Measurements from ENCODE around the gene FAAH. TPM values are rescaled to one million over a fixed set of nuclear protein-coding genes. Genes with fewer than 3 reads are reported as not detected.
"Not testable (repeated sequence)": the region's sequence is repeated elsewhere in the genome, so short reads cannot be mapped to it uniquely, and the experiment has no call there.

Gene FAAH
- total RNA-seq = 2.9 and 5.1 TPM in 2 replicates

DNA sequence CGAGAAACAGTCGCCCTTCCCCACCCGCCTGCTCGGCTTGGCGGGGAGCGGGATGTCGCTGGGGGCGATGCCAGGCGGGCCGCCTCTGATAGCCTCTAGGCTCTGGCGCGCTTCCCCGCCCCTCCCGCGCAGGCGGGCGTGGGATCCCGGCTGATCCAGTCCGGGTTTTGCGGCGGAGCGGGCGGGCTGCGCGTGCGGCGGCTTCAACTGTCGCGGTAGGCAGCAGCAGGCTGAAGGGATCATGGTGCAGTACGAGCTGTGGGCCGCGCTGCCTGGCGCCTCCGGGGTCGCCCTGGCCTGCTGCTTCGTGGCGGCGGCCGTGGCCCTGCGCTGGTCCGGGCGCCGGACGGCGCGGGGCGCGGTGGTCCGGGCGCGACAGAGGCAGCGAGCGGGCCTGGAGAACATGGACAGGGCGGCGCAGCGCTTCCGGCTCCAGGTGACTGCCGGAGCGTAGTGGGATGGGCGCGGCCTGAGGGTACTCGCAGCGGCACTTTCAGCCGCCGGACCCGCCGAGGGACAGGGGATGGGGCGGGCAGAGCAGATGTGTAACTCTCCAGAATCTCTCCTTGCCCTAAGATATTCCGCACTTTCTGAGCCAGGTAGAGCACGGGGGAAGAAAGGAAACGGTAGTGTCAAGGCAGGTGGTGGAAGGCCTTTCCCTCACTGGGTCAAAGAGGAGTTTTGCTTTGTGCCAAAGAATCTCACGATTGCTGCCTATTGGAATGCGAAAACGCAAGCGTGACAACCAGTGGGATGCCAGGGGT, at the start of gene FAAH:
Gene FAAH, plus strand, starts transcription at position 210 of the 764 bp plus-strand sequence. Its CDS starts 32 bp downstream, at position 242.
- intact Hi-C loops (cut with micrococcal nuclease) = no loop called here

DNA sequence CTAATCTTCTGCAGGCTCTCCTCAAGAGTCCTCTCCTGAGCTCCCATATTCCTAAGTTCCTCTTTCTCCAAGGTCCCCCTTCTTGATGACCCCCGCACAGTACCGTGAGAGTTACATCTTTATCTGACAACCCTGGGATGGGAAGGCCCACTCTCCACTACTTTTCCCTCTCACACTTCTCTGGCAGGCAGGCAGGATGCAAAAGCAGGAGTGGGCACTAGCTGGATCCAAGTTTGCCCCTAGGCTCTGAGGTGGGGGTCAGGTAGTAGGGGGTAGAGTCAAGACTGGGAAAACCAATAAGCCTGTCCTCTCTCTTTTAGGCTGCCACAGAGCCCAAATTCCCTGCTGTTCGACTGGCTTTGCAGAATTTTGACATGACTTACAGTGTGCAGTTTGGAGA, 49.6 kb upstream of the FAAH start:
- intact Hi-C loops (cut with micrococcal nuclease) = no loop called here

DNA sequence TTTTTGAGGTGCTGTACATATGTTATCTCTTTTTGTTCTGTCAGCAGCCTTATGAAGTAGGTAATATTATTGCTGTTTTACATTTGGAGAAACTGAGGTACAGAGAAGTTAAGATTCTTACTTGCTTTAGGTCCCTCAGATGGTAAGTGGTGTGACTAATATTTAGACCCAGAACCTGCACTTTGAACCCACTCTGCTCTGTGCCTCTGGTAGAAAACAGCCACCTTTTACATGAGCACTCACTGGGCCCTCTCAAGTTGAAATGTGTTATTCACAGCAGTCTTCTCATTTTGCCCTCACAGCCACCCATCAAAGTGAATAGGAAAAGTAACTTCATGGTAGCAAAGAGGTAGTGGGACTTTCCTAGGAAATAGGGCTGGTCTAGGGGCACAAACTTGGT, 48.8 kb upstream of the FAAH start:
- intact Hi-C loops (cut with micrococcal nuclease) = no loop called here

DNA sequence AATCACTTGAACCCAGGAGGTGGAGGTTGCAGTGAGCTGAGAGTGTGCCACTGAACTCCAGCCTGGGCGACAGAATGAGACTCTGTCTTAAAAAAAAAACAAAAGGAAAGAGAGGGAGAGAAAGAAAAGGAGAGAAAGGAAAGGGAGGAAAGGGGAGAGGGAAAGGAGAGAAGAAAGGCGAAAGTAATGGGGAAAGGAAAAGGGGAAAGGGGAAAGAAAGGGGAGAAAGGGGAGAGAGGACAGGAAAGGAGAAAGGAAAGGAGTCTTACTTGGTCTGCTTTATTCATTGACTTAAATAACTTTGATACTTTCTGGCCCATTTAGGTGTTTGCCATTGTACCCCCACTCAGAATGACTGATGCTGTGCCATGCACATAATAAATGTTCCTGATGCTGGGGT, 41.8 kb upstream of the FAAH start:
- intact Hi-C loops (cut with micrococcal nuclease) = no loop called here

DNA sequence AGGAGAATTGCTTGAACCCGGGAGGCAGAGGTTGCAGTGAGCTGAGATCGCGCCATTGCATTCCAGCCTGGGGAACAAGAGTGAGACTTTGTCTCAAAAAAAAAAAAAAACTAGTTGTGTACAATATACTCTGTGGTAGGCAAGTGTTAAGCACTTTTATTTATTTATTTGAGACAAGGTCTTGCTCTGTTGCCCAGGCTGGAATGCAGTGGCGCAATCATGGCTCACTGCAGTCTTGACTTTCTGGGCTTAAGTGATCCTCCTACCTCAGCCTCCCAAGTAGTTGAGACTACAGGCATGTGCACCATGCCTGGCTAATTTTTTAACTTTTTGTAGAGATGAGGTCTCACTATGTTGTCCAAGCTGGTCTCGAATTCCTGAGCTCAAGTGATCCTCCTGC, 38.2 kb upstream of the FAAH start:
- intact Hi-C loops (cut with micrococcal nuclease) = not testable (repeated sequence)

DNA sequence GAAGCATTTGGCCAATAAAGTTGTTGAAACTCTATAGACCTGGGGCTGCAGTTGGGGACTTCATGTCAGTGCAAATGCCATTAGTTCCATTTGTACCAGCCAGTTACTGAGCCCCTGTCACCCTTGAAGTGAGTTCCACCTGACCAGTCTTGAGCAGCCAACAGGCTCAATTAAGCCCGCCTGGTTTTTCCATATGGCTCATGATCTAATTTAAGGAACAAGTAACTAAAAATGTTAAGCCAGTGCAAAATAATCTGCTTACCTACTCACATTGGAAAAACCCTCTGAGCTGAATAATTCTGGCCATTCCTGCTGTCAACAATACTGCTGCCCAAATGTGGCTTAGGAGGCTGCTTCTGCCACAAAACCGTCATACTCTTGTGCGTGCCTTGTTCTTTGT, 32.0 kb upstream of the FAAH start:
- intact Hi-C loops (cut with micrococcal nuclease) = no loop called here

DNA sequence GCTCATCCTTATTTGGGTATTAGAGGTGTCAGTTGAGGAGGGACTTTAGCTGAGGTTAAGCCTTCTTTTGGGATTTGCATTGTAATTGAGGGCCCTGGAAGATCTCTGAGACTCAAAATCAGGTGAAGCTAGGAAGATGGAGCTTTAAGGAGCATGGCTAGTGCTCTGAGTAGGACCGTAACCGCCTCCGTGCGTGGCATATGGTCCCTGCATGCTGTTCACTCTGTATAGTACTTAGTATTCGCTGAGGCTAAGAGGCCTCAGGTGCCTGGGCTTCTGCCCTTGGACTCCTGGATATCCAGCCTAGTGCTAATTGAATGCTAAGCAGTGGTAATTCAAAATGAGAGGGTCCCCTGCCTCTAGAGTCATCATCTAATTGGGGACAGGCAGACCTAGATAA, 31.0 kb upstream of the FAAH start:
- intact Hi-C loops (cut with micrococcal nuclease) = no loop called here

DNA sequence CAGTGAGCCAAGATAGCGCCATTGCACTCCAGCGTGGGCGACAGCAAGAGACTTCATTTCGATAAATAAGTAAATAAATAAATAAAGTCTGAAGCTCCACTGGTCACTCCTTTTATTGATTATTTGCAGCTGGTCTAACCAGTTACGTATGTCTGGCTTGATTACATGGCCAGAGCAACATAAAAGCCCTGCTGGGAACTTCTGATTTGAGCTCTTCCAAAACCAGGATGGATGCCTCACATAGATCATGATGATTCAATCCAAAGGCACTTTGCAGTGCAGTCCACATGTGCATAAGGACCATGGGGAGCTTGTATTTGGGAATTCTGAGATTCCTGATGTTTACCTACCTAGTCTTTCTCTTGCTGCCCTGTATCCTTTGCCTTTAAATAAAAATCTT, 29.5 kb upstream of the FAAH start:
- intact Hi-C loops (cut with micrococcal nuclease) = no loop called here

DNA sequence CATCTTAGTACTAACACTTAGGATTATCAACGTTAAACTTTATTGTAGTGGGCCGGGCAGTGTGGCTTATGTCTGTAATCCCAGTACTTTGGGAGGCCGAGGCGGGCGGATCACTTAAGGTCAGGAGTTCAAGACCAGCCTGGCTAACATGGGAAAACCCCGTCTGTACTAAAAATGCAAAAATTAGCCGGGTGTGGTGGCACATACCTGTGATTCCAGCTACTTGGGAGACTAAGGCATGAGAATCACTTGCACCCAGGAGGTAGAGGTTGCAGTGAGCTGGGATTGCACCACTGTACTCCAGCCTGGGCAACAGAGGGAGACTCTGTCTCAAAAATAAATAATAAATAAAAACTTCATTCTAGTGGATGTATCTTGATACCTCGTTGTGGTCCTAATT, 28.3 kb upstream of the FAAH start:
- intact Hi-C loops (cut with micrococcal nuclease) = not testable (repeated sequence)

DNA sequence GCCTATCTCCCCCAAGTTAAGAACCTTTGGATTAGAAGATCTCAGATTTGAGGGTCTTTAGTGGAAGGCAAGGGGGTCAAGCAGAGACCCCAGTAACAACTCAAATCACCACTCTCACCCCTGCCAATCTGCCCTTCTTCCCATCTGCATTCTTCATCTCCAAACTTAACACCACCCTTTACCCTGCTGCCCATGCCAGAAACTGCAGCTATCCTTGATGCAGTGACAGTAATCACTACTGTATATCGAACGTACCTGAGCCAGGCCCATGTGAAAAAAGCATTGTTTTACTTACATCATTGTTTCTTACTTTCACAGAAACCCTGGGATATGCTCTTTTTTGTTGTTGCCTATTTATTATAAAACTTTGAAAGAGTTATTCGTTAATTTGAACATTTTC, 27.0 kb upstream of the FAAH start:
- intact Hi-C loops (cut with micrococcal nuclease) = no loop called here

DNA sequence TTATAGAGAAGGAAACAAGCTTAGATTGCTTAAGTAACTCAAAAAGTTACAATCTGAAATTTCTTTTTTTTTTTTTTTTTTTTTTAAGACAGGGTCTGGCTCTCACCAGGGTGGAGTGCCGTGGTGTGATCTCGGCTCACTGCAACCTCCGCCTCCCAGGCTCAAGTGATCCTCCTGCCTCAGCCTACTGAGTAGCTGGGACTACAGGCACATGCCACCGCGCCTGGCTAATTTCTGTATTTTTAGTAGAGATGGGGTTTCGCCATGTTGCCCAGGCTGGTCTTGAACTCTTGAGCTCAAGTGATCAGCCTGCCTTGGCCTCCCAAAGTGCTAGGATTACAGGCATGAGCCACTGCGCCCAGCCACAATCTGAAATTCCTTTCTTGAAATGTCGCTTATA, 26.4 kb upstream of the FAAH start:
- intact Hi-C loops (cut with micrococcal nuclease) = not testable (repeated sequence)

DNA sequence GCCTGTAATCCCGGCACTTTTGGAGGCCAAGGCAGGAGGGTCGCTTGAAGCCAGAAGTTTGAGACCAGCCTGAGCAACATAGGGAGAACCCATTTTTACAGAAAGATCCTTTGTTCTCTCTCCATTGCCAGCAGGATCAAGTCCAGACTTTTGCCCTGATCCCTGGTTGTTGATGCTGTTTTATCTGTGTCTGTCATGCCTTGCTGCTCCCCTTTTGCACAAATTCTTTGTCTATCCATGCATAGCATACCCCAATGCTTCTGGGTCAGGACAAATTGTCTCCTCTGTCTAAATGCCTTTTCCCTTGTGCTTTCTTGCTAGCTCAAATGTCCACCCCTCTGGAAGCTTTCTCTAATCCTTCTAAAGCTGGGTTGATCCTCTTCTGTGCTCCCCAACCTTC, 25.3 kb upstream of the FAAH start:
- intact Hi-C loops (cut with micrococcal nuclease) = no loop called here

DNA sequence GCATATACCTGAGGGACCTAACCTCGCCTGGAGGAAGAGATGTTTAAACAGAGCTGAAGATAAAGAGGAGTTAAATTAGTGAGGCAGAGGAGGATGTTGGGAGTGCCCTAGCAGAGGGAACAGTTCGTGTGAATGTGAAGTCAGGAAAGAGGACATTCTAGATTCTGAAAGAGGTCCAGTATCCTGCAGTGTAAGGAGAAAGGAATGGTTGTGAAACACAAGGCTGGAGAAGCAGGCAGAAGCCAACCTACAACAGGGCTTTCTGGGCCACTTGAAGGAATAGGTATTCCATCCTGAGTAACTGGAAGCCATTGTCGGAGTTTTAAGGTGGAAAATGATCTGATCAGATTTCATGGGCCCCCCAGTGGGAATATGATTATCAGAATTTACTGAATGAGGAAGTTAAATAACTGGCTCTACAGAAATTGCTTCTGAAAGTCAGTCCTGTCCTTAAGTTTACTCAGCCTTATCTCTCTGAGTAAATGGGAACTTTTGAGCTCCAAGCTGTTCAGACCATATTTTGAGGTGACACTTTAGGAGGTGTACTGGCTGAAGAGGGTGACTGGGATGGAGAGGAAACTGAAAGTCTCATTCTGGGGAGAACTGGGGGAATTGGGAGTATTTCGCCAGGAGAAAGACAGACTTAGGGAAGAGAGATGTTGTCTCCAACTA, 24.4 kb upstream of the FAAH start:
- intact Hi-C loops (cut with micrococcal nuclease) = no loop called here

DNA sequence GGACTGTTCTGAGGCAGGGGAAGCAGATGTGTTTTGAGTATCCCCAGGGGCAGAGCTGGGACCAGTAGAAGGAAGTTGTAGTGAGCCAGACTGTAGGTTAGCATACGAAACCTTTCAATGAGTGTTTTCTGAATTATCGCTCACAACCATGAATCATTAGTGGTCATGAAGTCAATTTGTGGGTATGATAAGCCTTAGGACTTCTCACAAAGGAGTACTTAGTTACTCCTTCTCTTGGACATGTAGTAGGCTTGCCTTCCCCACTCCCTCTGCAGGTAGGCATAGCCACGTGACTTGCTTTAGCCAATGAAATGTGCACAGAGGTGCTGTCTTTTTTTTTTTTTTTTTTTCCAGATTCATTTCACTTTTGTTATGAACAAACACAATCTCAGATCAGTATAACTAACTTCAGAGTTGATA, 23.9 kb upstream of the FAAH start:
- intact Hi-C loops (cut with micrococcal nuclease) = no loop called here

DNA sequence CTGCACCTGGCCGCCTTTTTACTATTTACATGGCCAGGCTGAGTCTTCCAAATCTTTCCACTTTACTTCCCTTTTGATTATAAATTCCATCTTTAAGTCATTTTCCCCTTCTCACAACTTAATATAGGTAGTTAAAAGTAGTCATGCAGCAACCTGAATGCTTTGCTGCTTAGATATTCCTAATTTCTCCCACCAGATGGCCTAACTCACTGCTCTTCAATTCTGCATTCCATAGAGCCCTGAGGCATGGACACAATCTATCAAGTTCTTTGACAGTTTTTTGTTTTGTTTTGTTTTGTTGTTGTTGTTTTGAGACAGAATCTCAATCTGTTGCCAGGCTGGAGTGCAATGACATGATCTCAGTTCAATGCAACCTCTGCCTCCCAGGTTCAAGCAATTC, 21.7 kb upstream of the FAAH start:
- intact Hi-C loops (cut with micrococcal nuclease) = no loop called here

DNA sequence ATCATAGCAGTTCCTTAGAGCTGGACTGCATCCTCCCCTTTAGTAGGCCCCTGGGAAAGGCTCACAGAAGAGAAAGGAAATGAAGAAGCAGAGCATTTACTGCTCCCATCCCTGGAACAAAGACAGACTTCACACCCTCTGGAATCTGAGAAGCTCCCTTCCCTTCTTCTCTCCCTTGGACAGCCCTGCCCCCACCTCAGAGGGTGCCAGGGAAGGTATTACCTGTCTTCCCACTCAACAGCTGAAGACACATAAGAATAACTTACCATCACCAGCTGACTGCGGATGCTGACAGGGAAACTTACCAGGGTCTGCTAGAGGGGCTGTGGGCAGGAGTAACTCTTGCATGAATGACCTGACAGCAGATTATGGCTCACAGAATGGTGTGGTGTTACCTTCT, 14.1 kb upstream of the FAAH start:
- intact Hi-C loops (cut with micrococcal nuclease) = no loop called here

DNA sequence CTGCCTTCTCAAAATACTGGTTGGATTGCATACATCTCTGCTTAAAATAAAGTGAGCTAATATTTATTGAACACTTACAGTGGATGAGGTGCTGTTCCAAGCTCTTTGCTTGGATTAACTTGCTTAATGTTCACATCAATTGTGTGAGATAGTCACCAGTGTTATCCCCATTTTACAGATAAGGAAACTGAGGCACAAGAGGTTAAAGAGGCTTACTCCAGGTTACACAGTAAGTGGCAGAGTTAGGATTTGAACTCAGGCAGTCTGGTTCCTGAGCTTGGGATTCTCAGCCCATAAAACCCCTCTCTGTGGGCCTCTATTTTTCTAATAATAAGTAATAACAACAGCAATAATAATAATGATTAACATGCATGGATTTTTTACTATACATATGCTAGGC, 13.6 kb upstream of the FAAH start:
- intact Hi-C loops (cut with micrococcal nuclease) = no loop called here

DNA sequence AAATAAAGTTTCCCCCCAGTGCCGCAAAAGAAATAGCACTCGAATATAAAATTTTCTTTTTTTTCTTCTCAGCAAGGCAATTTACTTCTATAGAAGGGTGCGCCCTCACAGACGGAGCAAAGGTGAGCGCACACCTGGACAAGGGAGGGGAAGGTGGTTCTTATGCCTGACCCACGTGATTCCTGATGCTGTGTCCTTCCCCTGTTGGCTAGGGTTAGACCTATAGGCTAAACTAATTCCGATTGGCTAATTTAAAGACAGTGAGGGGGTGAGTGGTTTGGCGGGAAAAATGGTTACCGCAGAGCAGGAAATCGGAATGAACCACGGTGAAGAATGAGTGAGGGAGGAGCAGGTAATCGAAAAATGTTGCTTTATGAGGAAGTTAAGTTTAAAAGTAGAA, 607 bp upstream of the FAAH start:
- intact Hi-C loops (cut with micrococcal nuclease) = no loop called here

DNA sequence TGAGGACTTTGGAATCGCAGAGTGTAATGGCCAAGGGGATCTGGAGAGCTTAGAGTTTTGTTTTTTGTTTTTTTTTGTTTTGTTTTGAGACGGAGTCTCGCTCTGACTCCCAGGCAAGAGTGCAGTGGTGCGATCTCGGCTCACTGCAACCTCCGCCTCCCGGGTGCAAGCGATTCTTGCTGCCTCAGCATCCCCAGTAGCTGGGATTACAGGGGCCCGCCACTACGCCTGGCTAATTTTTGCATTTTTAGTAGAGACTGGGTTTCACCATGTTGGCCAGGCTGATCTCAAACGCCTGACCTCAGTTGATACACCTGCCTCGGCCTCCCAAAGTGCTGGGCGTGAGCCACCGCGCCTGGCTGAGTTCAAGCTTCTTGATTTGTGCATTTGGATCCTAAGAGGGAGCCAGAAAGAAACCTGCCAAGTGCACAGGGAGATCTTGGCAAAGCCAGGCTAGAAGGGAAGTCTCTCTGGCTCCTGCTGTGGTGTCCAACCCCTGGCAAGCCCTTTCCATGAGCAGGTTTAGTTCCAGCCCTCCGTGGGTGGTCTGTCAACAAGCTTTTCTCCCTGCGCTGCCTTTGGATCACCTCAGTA, 852 bp downstream of the FAAH start:
- intact Hi-C loops (cut with micrococcal nuclease) = no loop called here

DNA sequence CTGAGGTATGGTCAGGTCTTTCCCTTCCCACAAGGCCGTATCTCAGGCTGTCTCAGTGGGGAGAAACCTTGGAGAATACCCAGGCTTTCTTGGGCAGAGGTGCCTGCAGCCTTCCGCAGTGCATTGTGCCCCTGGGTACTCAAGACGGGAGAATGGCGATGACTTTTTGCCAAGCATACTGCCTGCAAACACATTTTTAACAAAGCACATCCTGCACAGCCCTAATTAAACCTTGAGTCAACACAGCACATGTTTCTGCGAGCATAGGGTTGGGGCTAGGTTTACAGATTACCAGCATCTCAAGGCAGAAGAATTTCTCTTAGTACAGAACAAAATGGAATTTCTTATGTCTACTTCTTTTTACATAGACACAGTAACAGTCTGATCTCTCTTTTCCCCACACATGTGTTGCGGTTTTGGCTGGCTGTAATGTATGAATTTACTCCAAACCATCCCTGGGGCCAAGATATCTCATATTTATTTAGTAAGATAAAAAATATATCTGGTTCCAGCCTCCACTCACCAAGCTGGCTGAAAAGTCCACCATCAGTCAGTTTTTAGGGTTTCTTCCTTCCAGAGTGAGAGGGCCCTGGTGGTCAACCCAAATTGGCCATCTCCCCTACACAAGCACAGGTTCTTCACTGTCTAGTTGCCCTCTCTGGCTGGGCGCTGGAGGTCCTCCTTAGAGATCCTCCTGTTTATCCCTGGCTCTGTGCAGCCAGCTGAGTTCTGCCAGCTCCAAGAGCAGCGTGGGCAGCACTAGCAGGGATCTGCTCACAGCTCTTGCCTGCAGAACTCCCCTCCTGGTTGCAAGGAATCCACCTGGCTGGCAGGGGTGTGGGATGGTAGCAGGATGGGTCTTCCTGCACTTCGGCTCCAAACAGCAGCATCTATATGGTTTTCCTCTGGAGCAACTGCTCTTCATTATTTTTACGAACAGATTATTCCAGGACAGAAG, 2.6 kb downstream of the FAAH start:
- intact Hi-C loops (cut with micrococcal nuclease) = no loop called here

DNA sequence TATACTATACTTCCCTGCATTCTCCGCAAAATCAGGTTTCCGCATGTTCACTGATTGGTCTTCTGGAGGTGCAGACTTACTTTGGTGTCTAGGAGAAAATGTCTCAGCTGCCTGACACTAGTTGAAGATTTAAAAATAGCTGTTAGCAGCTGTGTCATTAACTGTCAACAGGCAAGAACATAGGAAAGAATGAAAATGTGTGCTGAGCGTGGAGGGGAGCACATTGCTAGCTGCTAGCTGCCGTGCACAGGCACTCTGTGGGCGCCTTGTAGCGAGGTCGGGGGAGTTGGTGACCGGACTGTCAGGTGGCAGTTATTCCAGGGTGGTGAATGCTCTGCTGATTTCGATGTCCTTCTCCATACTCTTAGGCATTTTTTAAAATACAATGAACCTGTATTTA, 5.2 kb downstream of the FAAH start:
- intact Hi-C loops (cut with micrococcal nuclease) = no loop called here

DNA sequence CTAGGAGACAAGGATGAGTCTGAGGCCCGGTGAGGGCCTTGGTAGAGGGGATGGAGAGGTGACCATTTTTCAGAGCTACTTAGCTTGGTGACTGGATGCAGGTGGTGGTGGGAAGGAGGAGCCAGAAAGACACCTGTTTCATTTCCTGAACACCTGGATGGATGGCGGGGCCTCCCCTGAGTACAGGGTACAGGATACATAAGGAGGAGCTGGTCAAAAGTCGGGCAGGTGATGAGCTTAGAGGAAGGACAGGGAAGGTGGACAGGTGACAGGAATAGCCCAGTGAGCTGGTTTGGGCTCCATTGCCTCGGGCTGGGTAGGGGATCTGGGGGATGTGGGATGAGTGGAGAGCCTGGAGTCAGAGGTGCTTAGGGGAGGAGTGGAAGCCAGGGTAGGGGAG, 6.3 kb downstream of the FAAH start:
- intact Hi-C loops (cut with micrococcal nuclease) = no loop called here

Measured in T-helper 2 cell treated with Interferon-gamma antibody and Interleukin-4, amounts not matched to agents 100 ng/mL and 5 ng/mL, for 36 hours (primary cell).